Neural progenitor cell (in vitro differentiated cells): ENCODE results near the gene ETFBKMT. TPM values are rescaled to one million over a fixed set of nuclear protein-coding genes. Genes with fewer than 3 reads are reported as not detected.
A peak's percentile ranks its signal among the peaks of the same experiment; 100 is the strongest.

Source experiments
- DNase-seq: peaks from one replicate; pipeline ENCODE4 v3.0.0-alpha.2; 2016; ENCODE audit warnings: low spot score
- H2AFZ ChIP-seq: fragments of 200-600 bp; sonication (generic); replicated peaks from 2 replicates; pipeline ENCODE4 v1.6.1; 2016; ENCODE audit warnings: antibody characterized with exemption
- H3F3A ChIP-seq: fragments of 200-600 bp; sonication (generic); 2 replicates; pipeline ENCODE4 v1.6.1; 2016; ENCODE audit warnings: antibody characterized with exemption, low read depth
- H3K27ac ChIP-seq: fragments of 200-600 bp; sonication (generic); 2 replicates; pipeline ENCODE4 v1.5.1; 2016; ENCODE audit warnings: mild to moderate bottlenecking
- H3K27me3 ChIP-seq: fragments of 200-600 bp; sonication (generic); 2 replicates; pipeline ENCODE4 v1.6.1; 2016; ENCODE audit warnings: mild to moderate bottlenecking, moderate library complexity
- H3K36me3 ChIP-seq: fragments of 200-600 bp; sonication (generic); 2 replicates; pipeline ENCODE4 v1.5.1; 2016
- H3K4me1 ChIP-seq: fragments of 200-600 bp; sonication (generic); 2 replicates; pipeline ENCODE4 v1.6.1; 2016; ENCODE audit warnings: mixed run types
- H3K4me2 ChIP-seq: fragments of 200-600 bp; sonication (generic); 2 replicates; pipeline ENCODE4 v1.6.1; 2016
- H3K4me3 ChIP-seq: fragments of 200-600 bp; sonication (generic); 2 replicates; pipeline ENCODE4 v1.5.1; 2016
- H3K79me2 ChIP-seq: fragments of 200-600 bp; sonication (generic); 2 replicates; pipeline ENCODE4 v1.6.1; 2016; ENCODE audit warnings: low read depth
- H3K9ac ChIP-seq: fragments of 200-600 bp; sonication (generic); 2 replicates; pipeline ENCODE4 v1.6.1; 2016
- H3K9me3 ChIP-seq: fragments of 200-600 bp; sonication (generic); 2 replicates; pipeline ENCODE4 v1.5.1; 2016; ENCODE audit warnings: low read depth
- H4K20me1 ChIP-seq: fragments of 200-600 bp; sonication (generic); 2 replicates; pipeline ENCODE4 v1.6.1; 2016; ENCODE audit warnings: low read depth
- H3K27ac Mint-ChIP-seq: 3 replicates; pipeline ENCODE4 v1.8.0; 2021; ENCODE audit warnings: mixed read lengths
- H3K27me3 Mint-ChIP-seq: 2 replicates; pipeline ENCODE4 v1.8.0; 2022; ENCODE audit warnings: low read depth, mild to moderate bottlenecking, inconsistent platforms, moderate library complexity, mixed read lengths; ENCODE audit not compliant: insufficient read depth
- H3K36me3 Mint-ChIP-seq: 3 replicates; pipeline ENCODE4 v1.8.0; 2021; ENCODE audit warnings: mixed read lengths
- H3K4me1 Mint-ChIP-seq: 3 replicates; pipeline ENCODE4 v1.8.0; 2021; ENCODE audit warnings: mixed read lengths
- H3K4me3 Mint-ChIP-seq: 3 replicates; pipeline ENCODE4 v1.8.0; 2021; ENCODE audit warnings: mild to moderate bottlenecking, moderate library complexity, mixed read lengths
- H3K9me3 Mint-ChIP-seq: 3 replicates; pipeline ENCODE4 v1.8.0; 2020; ENCODE audit warnings: mixed read lengths
- CTCF ChIP-seq: fragments of 200-600 bp; sonication (generic); IDR thresholded peaks from 2 replicates; pipeline ENCODE4 v1.5.1; 2017; ENCODE audit warnings: antibody characterized with exemption, mild to moderate bottlenecking
- EZH2 ChIP-seq: fragments of 200-600 bp; sonication (generic); IDR thresholded peaks from 2 replicates; pipeline ENCODE4 v1.6.1; 2017; ENCODE audit warnings: antibody characterized with exemption, mild to moderate bottlenecking, moderate library complexity
- EZH2phosphoT487 ChIP-seq: fragments of 200-600 bp; sonication (generic); IDR thresholded peaks from 2 replicates; pipeline ENCODE4 v1.6.1; 2017; ENCODE audit warnings: antibody characterized with exemption
- total RNA-seq: library from RNA; depleted of rRNA; stranded (reverse); fragments of >200 nt; gene quantifications from 2 replicates; pipeline ENCODE4 v1.2.3, GENCODE V29; 2015; ENCODE audit warnings: low replicate concordance

ETFBKMT gene
- total RNA-seq, 1 donor from 2014 or later, result 1.5 TPM

- DNase-seq, result no peak
- H3K4me1 ChIP-seq, result no peaks in the 10 kb centered on the region
- no peaks in the 10 kb centered on the region for H3K79me2 ChIP-seq
- H3K36me3 Mint-ChIP-seq, result no peaks in the 10 kb centered on the region
- no peak overlapping the region for H3K4me3 ChIP-seq
- TF ChIP-seq EZH2, result no peak
- TF ChIP-seq EZH2phosphoT487, result no peak
- no peak for TF ChIP-seq CTCF
- no peak overlapping the region for H3K27ac ChIP-seq
- H2AFZ ChIP-seq, result no peak overlapping the region
- H3K4me1 Mint-ChIP-seq, result peaks cover 9% of the 10 kb centered on the region
- H3K4me2 ChIP-seq, result no peak overlapping the region
- H3K9ac ChIP-seq, result no peak overlapping the region
- H3K27ac Mint-ChIP-seq, result no peak overlapping the region
- H3K27me3 Mint-ChIP-seq, result peaks cover 2% of the 10 kb centered on the region
- H3K4me3 Mint-ChIP-seq, result no peak overlapping the region
- H3K36me3 ChIP-seq, result no peaks in the 10 kb centered on the region
- no peaks in the 10 kb centered on the region for H3K9me3 ChIP-seq
- no peaks in the 10 kb centered on the region for H3F3A ChIP-seq
- H3K9me3 Mint-ChIP-seq, result no peaks in the 10 kb centered on the region
- no peaks in the 10 kb centered on the region for H3K27me3 ChIP-seq
- no peaks in the 10 kb centered on the region for H4K20me1 ChIP-seq
These were observed 17.9 kb upstream of the ETFBKMT start for GRCh38 chr12:31641509-31642090.

- no peaks in the 10 kb centered on the region for H3K4me1 ChIP-seq
- Mint-ChIP-seq H3K27ac (peak overlapping the region; percentile 57), H3K27me3 (peaks cover 2% of the 10 kb centered on the region), H3K9me3 (no peaks in the 10 kb centered on the region), H3K4me1 (peaks cover 14% of the 10 kb centered on the region), H3K4me3 (no peak overlapping the region), H3K36me3 (no peaks in the 10 kb centered on the region)
- H3K79me2 ChIP-seq, result no peaks in the 10 kb centered on the region
- no peak overlapping the region for H3K4me3 ChIP-seq
- H3F3A ChIP-seq, result no peaks in the 10 kb centered on the region
- no peak overlapping the region for H3K4me2 ChIP-seq
- no peak for TF ChIP-seq EZH2
- no peaks in the 10 kb centered on the region for H3K9me3 ChIP-seq
- H3K27ac ChIP-seq, result no peak overlapping the region
- H3K27me3 ChIP-seq, result no peaks in the 10 kb centered on the region
- no peak for DNase-seq
- no peak overlapping the region for H3K9ac ChIP-seq
- H3K36me3 ChIP-seq, result no peaks in the 10 kb centered on the region
- H2AFZ ChIP-seq, result no peak overlapping the region
- H4K20me1 ChIP-seq, result no peaks in the 10 kb centered on the region
These were observed 15.0 kb upstream of the ETFBKMT start for GRCh38 chr12:31644536-31644935.

- Histone ChIP-seq H3K27me3 (no peaks in the 10 kb centered on the region), H2AFZ (no peak overlapping the region), H3K79me2 (no peaks in the 10 kb centered on the region), H3K36me3 (no peaks in the 10 kb centered on the region), H3K9ac (no peak overlapping the region), H3K27ac (no peak overlapping the region), H4K20me1 (no peaks in the 10 kb centered on the region), H3K4me2 (no peak overlapping the region), H3K4me3 (no peak overlapping the region), H3F3A (no peaks in the 10 kb centered on the region), H3K9me3 (no peaks in the 10 kb centered on the region), H3K4me1 (no peaks in the 10 kb centered on the region)
- H3K4me1 Mint-ChIP-seq, result peaks cover 14% of the 10 kb centered on the region
- H3K4me3 Mint-ChIP-seq, result no peak overlapping the region
- H3K27ac Mint-ChIP-seq, result peak overlapping the region; percentile 40
- no peaks in the 10 kb centered on the region for H3K9me3 Mint-ChIP-seq
- no peak for DNase-seq
- no peaks in the 10 kb centered on the region for H3K36me3 Mint-ChIP-seq
- H3K27me3 Mint-ChIP-seq, result peaks cover 2% of the 10 kb centered on the region
- TF ChIP-seq EZH2 (no peak), CTCF (no peak), EZH2phosphoT487 (no peak)
These were observed 13.6 kb upstream of the ETFBKMT start for GRCh38 chr12:31645924-31646323.

- Histone ChIP-seq H3F3A (no peaks in the 10 kb centered on the region), H3K4me2 (no peak overlapping the region), H3K9ac (no peak overlapping the region), H3K9me3 (no peaks in the 10 kb centered on the region), H3K27me3 (no peaks in the 10 kb centered on the region), H3K4me3 (no peak overlapping the region), H3K27ac (no peak overlapping the region), H2AFZ (no peak overlapping the region), H3K36me3 (no peaks in the 10 kb centered on the region), H3K4me1 (no peaks in the 10 kb centered on the region), H3K79me2 (no peaks in the 10 kb centered on the region), H4K20me1 (no peaks in the 10 kb centered on the region)
- H3K9me3 Mint-ChIP-seq, result no peaks in the 10 kb centered on the region
- H3K4me3 Mint-ChIP-seq, result no peak overlapping the region
- TF ChIP-seq CTCF (no peak), EZH2phosphoT487 (no peak), EZH2 (no peak)
- H3K4me1 Mint-ChIP-seq, result peaks cover 14% of the 10 kb centered on the region
- DNase-seq, result no peak
- no peaks in the 10 kb centered on the region for H3K36me3 Mint-ChIP-seq
- peaks cover 2% of the 10 kb centered on the region for H3K27me3 Mint-ChIP-seq
- H3K27ac Mint-ChIP-seq, result no peak overlapping the region
These were observed 12.4 kb upstream of the ETFBKMT start for GRCh38 chr12:31647086-31647491.
